Mesendoderm (in vitro differentiated cells): ENCODE results near the gene CAT.

Experiments used
- DNase-seq: peaks from one replicate; pipeline ENCODE4 v3.0.0; 2013
- H2AK5ac ChIP-seq: 2 replicates; pipeline ENCODE4 v1.6.1; 2013; ENCODE audit warnings: low read length, inconsistent platforms
- H2BK120ac ChIP-seq: 2 replicates; pipeline ENCODE4 v1.6.1; 2013; ENCODE audit warnings: low read depth, mild to moderate bottlenecking, low read length, moderate library complexity, mixed read lengths
- H2BK15ac ChIP-seq: replicated peaks from 2 replicates; pipeline ENCODE4 v1.6.1; 2013; ENCODE audit warnings: low read depth, mild to moderate bottlenecking, moderate library complexity
- H2BK5ac ChIP-seq: 2 replicates; pipeline ENCODE4 v1.6.1; 2013; ENCODE audit warnings: low read length, inconsistent platforms
- H3K18ac ChIP-seq: 2 replicates; pipeline ENCODE4 v1.6.1; 2013; ENCODE audit warnings: mild to moderate bottlenecking, low read length, mixed read lengths
- H3K23ac ChIP-seq: one replicate; pipeline ENCODE4 v1.6.1; 2013; ENCODE audit warnings: low read length
- H3K27ac ChIP-seq: 2 replicates; pipeline ENCODE4 v1.5.1; 2013; ENCODE audit warnings: low read depth, mild to moderate bottlenecking, inconsistent platforms, low read length, moderate library complexity
- H3K27me3 ChIP-seq: 2 replicates; pipeline ENCODE4 v1.6.1; 2013; ENCODE audit warnings: low read length, control low read depth, mild to moderate bottlenecking, inconsistent platforms; ENCODE audit not compliant: insufficient read depth, poor library complexity
- H3K36me3 ChIP-seq: 2 replicates; pipeline ENCODE4 v1.6.1; 2013; ENCODE audit warnings: low read length, inconsistent platforms; ENCODE audit not compliant: control insufficient read depth, insufficient read depth
- H3K4ac ChIP-seq: one replicate; pipeline ENCODE4 v1.6.1; 2013; ENCODE audit warnings: low read depth, mild to moderate bottlenecking, low read length, moderate library complexity
- H3K4me1 ChIP-seq: 2 replicates; pipeline ENCODE4 v1.6.1; 2013; ENCODE audit warnings: low read depth, low read length, inconsistent platforms; ENCODE audit not compliant: control insufficient read depth
- H3K4me2 ChIP-seq: 2 replicates; pipeline ENCODE4 v1.6.1; 2013; ENCODE audit warnings: low read length
- H3K4me3 ChIP-seq: 2 replicates; pipeline ENCODE4 v1.5.1; 2013; ENCODE audit warnings: mild to moderate bottlenecking, low read length
- H3K56ac ChIP-seq: one replicate; pipeline ENCODE4 v1.6.1; 2013; ENCODE audit warnings: low read length
- H3K79me1 ChIP-seq: 2 replicates; pipeline ENCODE4 v1.6.1; 2013; ENCODE audit warnings: low read length, inconsistent platforms
- H3K79me2 ChIP-seq: 2 replicates; pipeline ENCODE4 v1.6.1; 2013; ENCODE audit warnings: mild to moderate bottlenecking, low read length; ENCODE audit not compliant: control insufficient read depth, insufficient read depth
- H3K9ac ChIP-seq: 2 replicates; pipeline ENCODE4 v1.6.1; 2013; ENCODE audit warnings: low read length, inconsistent platforms
- H4K5ac ChIP-seq: one replicate; pipeline ENCODE4 v1.6.1; 2013; ENCODE audit warnings: low read length
- H4K8ac ChIP-seq: one replicate; pipeline ENCODE4 v1.6.1; 2013; ENCODE audit warnings: low read depth, mild to moderate bottlenecking, control low read depth, low read length, moderate library complexity
- WGBS: extraction: QIAGEN DNeasy Blood & Tissue Kit; methylation state at CpG from one replicate; pipeline ENCODE4 v1.1.7; 2013; ENCODE audit warnings: low lambda C conversion rate, missing lambda C conversion rate; ENCODE audit not compliant: insufficient coverage; ENCODE audit errors: extremely low coverage; 5-methylcytosine and 5-hydroxymethylcytosine counted together

The CAT gene

GRCh38 chr11:34408580-34409172 is 30.1 kb upstream of the CAT start:
- Histone ChIP-seq H3K79me2 (no peaks in the 10 kb centered on the region), H3K4me2 (no peak overlapping the region), H2BK120ac (no peak overlapping the region), H2BK15ac (no peak overlapping the region), H3K9ac (no peak overlapping the region), H2BK5ac (no peak overlapping the region), H3K23ac (no peak overlapping the region), H2AK5ac (no peak overlapping the region), H3K27me3 (no peaks in the 10 kb centered on the region), H3K4me1 (no peaks in the 10 kb centered on the region), H4K5ac (no peak overlapping the region), H4K8ac (no peak overlapping the region), H3K18ac (no peak overlapping the region), H3K27ac (no peak overlapping the region), H3K56ac (no peak overlapping the region), H3K36me3 (no peaks in the 10 kb centered on the region), H3K79me1 (no peaks in the 10 kb centered on the region), H3K4ac (no peak overlapping the region), H3K4me3 (no peak overlapping the region)
- no peak for DNase-seq
- WGBS: no CpG with 5 or more reads among the region's 2 CpGs

GRCh38 chr11:34411111-34411510 is 27.6 kb upstream of the CAT start:
- Histone ChIP-seq H3K4me3 (no peak overlapping the region), H2BK15ac (no peak overlapping the region), H3K27me3 (no peaks in the 10 kb centered on the region), H2BK5ac (no peak overlapping the region), H3K79me1 (no peaks in the 10 kb centered on the region), H3K56ac (no peak overlapping the region), H3K23ac (no peak overlapping the region), H2AK5ac (no peak overlapping the region), H3K27ac (no peak overlapping the region), H3K79me2 (no peaks in the 10 kb centered on the region), H4K5ac (no peak overlapping the region), H3K36me3 (no peaks in the 10 kb centered on the region), H3K18ac (no peak overlapping the region), H2BK120ac (no peak overlapping the region), H3K9ac (no peak overlapping the region), H3K4me2 (no peak overlapping the region), H4K8ac (no peak overlapping the region), H3K4me1 (no peaks in the 10 kb centered on the region), H3K4ac (no peak overlapping the region)
- no CpG with 5 or more reads among the region's 3 CpGs for WGBS
- no peak for DNase-seq

DNA sequence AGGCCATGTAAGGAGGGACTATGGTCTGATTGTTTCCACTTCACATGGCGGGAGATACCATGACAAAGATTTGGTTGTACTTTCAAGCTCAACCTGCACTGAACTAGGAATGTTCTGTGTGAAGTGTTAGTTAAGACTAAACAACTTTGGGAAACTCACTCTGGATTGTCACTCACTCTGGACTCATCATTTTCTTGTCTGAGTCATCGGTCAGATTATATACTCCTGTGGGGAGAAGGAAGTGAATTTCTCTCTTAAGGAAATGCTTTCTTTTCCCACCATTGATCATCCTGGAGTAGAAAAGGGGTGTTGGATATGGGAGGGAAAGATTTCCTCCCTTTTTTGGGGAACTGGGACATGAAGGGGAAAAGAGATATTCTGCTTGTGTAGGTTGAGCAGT is 26.9 kb upstream of the CAT start:
- H3K18ac ChIP-seq: no peak overlapping the region
- H3K4ac ChIP-seq: no peak overlapping the region
- no peak overlapping the region for H2BK120ac ChIP-seq
- no peak overlapping the region for H4K8ac ChIP-seq
- H3K79me2 ChIP-seq: no peaks in the 10 kb centered on the region
- no peak overlapping the region for H4K5ac ChIP-seq
- no peak overlapping the region for H2BK15ac ChIP-seq
- H3K9ac ChIP-seq: no peak overlapping the region
- H3K4me3 ChIP-seq: no peak overlapping the region
- no CpG with 5 or more reads among the region's 2 CpGs for WGBS
- H3K4me2 ChIP-seq: no peak overlapping the region
- H3K27ac ChIP-seq: no peak overlapping the region
- H2BK5ac ChIP-seq: no peak overlapping the region
- no peak overlapping the region for H3K23ac ChIP-seq
- no peaks in the 10 kb centered on the region for H3K36me3 ChIP-seq
- no peaks in the 10 kb centered on the region for H3K79me1 ChIP-seq
- H3K56ac ChIP-seq: no peak overlapping the region
- H2AK5ac ChIP-seq: no peak overlapping the region
- no peaks in the 10 kb centered on the region for H3K27me3 ChIP-seq
- DNase-seq: no peak
- H3K4me1 ChIP-seq: no peaks in the 10 kb centered on the region

GRCh38 chr11:34413263-34413662 is 25.5 kb upstream of the CAT start:
- no peak overlapping the region for H2BK15ac ChIP-seq
- H3K4me3 ChIP-seq: no peak overlapping the region
- no peak overlapping the region for H4K5ac ChIP-seq
- no peak overlapping the region for H3K27ac ChIP-seq
- H3K79me2 ChIP-seq: no peaks in the 10 kb centered on the region
- no peak overlapping the region for H3K9ac ChIP-seq
- no peak overlapping the region for H3K4me2 ChIP-seq
- no peaks in the 10 kb centered on the region for H3K79me1 ChIP-seq
- no peak overlapping the region for H2AK5ac ChIP-seq
- WGBS: no CpG with 5 or more reads among the region's 1 CpG
- no peak overlapping the region for H3K23ac ChIP-seq
- no peak overlapping the region for H3K56ac ChIP-seq
- H2BK5ac ChIP-seq: no peak overlapping the region
- no peak overlapping the region for H2BK120ac ChIP-seq
- H3K4me1 ChIP-seq: no peaks in the 10 kb centered on the region
- DNase-seq: no peak
- H3K4ac ChIP-seq: no peak overlapping the region
- H4K8ac ChIP-seq: no peak overlapping the region
- no peak overlapping the region for H3K18ac ChIP-seq
- H3K36me3 ChIP-seq: no peaks in the 10 kb centered on the region
- no peaks in the 10 kb centered on the region for H3K27me3 ChIP-seq

DNA sequence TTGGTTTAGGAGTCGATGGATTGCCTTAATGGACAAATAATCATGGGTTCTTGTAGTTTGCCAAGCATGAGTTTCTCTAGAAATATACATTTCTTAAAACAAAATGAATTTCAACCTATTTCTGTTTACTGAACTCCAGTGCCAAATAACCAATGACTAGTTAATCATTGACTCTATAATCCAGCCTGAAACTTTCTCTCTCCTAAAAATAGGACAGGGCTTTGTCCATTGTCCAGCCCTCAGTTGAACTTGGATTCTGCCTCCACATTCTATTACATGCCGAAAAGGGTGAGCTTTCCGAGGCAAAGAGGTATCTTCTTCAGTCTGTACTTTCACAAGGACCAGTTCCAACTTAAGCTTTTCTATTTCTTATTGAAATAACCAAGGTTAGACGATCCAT is 23.2 kb upstream of the CAT start:
- H3K27ac ChIP-seq: no peak overlapping the region
- no peak overlapping the region for H3K18ac ChIP-seq
- no peak overlapping the region for H3K4me3 ChIP-seq
- H3K23ac ChIP-seq: no peak overlapping the region
- H4K5ac ChIP-seq: no peak overlapping the region
- H3K27me3 ChIP-seq: no peaks in the 10 kb centered on the region
- no peaks in the 10 kb centered on the region for H3K79me1 ChIP-seq
- no peak overlapping the region for H2AK5ac ChIP-seq
- H2BK120ac ChIP-seq: no peak overlapping the region
- no peak for DNase-seq
- no peak overlapping the region for H3K9ac ChIP-seq
- no CpG with 5 or more reads among the region's 4 CpGs for WGBS
- no peak overlapping the region for H3K56ac ChIP-seq
- H3K4ac ChIP-seq: no peak overlapping the region
- H3K79me2 ChIP-seq: no peaks in the 10 kb centered on the region
- no peak overlapping the region for H3K4me2 ChIP-seq
- H2BK5ac ChIP-seq: no peak overlapping the region
- no peaks in the 10 kb centered on the region for H3K36me3 ChIP-seq
- H2BK15ac ChIP-seq: no peak overlapping the region
- H4K8ac ChIP-seq: no peak overlapping the region
- no peaks in the 10 kb centered on the region for H3K4me1 ChIP-seq

GRCh38 chr11:34416088-34416487 is 22.6 kb upstream of the CAT start:
- Histone ChIP-seq H4K5ac (no peak overlapping the region), H2BK5ac (no peak overlapping the region), H3K4me1 (no peaks in the 10 kb centered on the region), H3K4ac (no peak overlapping the region), H3K23ac (no peak overlapping the region), H2BK120ac (no peak overlapping the region), H3K18ac (no peak overlapping the region), H3K56ac (no peak overlapping the region), H3K27ac (no peak overlapping the region), H2BK15ac (no peak overlapping the region), H3K79me2 (no peaks in the 10 kb centered on the region), H3K36me3 (no peaks in the 10 kb centered on the region), H3K9ac (no peak overlapping the region), H3K79me1 (no peaks in the 10 kb centered on the region), H3K4me2 (no peak overlapping the region), H3K4me3 (no peak overlapping the region), H3K27me3 (no peaks in the 10 kb centered on the region), H2AK5ac (no peak overlapping the region), H4K8ac (no peak overlapping the region)
- WGBS: no CpG with 5 or more reads among the region's 1 CpG
- no peak for DNase-seq
